Measurements from ENCODE around the gene MAP2K5.

DNA sequence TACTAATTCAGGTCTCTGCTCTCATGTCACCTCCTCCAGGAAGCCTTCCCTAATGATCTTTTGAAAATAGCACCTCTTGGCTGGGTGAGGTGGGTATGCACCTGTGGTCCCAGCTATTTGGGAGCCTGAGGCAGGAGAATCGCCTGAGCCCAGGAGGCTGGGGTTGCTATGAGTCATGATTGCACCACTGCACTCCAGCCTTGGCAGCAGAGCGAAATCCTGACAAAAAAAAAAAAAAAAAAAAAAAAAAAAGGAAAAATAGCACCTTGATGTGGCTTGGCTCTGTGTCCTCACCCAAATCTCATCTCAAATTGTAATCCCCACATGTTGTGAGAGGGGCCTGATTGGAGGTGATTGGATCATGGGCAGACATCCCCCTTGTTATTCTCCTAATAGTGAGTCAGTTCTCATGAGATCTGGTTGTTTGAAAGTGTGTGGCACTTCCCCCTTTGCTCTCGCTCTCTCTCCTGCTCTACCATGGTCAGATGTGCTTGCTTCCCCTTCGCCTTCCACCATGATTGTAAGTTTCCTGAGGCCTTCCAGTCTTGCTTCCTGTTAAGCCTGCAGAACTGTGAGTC is 308.6 kb downstream of the MAP2K5 start:
- no peak for TF ChIP-seq POLR2AphosphoS5 (IDR thresholded peaks at IDR 0.05)
- TF ChIP-seq, protein P1, sequence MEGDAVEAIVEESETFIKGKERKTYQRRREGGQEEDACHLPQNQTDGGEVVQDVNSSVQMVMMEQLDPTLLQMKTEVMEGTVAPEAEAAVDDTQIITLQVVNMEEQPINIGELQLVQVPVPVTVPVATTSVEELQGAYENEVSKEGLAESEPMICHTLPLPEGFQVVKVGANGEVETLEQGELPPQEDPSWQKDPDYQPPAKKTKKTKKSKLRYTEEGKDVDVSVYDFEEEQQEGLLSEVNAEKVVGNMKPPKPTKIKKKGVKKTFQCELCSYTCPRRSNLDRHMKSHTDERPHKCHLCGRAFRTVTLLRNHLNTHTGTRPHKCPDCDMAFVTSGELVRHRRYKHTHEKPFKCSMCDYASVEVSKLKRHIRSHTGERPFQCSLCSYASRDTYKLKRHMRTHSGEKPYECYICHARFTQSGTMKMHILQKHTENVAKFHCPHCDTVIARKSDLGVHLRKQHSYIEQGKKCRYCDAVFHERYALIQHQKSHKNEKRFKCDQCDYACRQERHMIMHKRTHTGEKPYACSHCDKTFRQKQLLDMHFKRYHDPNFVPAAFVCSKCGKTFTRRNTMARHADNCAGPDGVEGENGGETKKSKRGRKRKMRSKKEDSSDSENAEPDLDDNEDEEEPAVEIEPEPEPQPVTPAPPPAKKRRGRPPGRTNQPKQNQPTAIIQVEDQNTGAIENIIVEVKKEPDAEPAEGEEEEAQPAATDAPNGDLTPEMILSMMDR (IDR thresholded peaks at IDR 0.05): no peak
